ENCODE data around the gene UTS2R. TPM values are rescaled to one million over a fixed set of nuclear protein-coding genes. Genes with fewer than 3 reads are reported as not detected.
"Not testable (repeated sequence)": the region's sequence is repeated elsewhere in the genome, so short reads cannot be mapped to it uniquely, and the experiment has no call there.

The UTS2R gene
- polyA plus RNA-seq, 4 donors = 0.06 TPM; not detected in 3

DNA sequence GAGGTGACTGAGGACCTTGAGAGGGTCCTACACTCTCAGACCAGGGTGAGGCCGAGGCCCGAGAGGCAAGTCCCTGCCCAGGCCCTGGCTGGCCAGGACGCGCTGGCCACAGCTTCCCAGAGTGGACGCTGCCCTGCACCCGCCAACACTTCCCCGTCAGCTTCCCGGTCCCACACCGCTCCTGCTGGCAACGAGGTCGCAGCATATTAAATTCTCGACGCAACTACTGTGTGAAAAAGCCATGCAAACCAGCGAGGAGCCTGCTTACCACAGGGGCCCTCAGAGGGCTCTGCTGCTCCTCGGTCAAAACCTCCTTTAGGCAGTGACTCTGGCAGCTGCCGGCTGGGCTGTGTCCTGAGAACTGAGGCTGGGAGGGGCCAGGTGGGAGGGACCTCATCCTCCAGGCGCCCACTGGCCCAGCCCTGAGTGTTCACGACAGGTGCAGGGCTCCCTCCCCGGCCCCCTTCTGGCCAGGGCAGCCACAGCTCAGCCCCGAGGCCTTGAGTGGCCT is 14.7 kb upstream of the UTS2R start:
- no peak for FAIRE-seq
- H3K36me3 ChIP-seq (ENCODE audit: control insufficient read depth in 3 of 3, insufficient read depth in 2 of 3, low read depth in 1 of 3, low read length in 3 of 3) = no peaks in the 10 kb centered on the region
- 31 to 52% (median 41%) methylated on average over 19 to 20 of the region's 20 CpGs for WGBS, 3 donors
- no peaks in the 10 kb centered on the region for H3K9me3 ChIP-seq (ENCODE audit: control insufficient read depth in 2 of 2, insufficient read depth in 1 of 2, low read depth in 1 of 2, low read length in 1 of 2)
- no peak overlapping the region for H3K27ac ChIP-seq (ENCODE audit: low read depth in 1 of 3, low read length in 2 of 3)
- no peak for DNase-seq
- peaks cover 0 to 1% (median 0%) of the 10 kb centered on the region in 3 donors for H3K4me1 ChIP-seq (ENCODE audit: control insufficient read depth in 3 of 3, insufficient read depth in 2 of 3, low read depth in 1 of 3, low read length in 2 of 3)
- no peak overlapping the region for H3K4me3 ChIP-seq (ENCODE audit: low read depth in 1 of 3, low read length in 3 of 3)
- peaks cover 0 to 22% (median 6%) of the 10 kb centered on the region in 3 donors for H3K27me3 ChIP-seq (ENCODE audit: control insufficient read depth in 3 of 3, insufficient read depth in 3 of 3, low read length in 3 of 3)

DNA sequence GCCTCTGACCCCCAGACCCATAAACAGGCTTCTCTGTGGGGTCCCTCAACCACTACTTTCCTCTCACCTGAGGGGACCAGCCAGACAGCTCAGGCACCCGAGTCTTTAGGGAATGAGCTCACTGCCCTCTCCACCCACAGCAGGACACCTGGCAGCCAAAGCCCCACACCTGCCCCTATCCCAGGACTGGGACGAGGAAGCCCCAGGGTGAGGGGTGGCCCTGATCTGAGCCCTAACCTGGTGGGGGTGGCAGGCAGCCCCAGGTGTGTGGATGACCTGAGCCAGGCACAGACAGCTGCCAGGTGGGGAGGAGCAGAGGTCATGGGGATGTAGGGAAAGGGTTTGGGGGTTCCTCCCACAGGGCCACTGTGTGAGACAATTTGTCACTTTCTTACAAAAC is 14.2 kb upstream of the UTS2R start:
- 26 to 50% (median 28%) methylated on average over 2 of the region's 2 CpGs for WGBS, 3 donors
- DNase-seq = no peak
- FAIRE-seq = no peak

GRCh38 chr17:82358465-82359350 is 12.9 kb upstream of the UTS2R start, which contains the start of gene TEX19:
TSS of gene TEX19 (plus strand) at chr17:82359247. CDS start at chr17:82362151, 2,904 bp downstream.
- FAIRE-seq = no peak
- Histone ChIP-seq H3K4me1 (ENCODE audit: control insufficient read depth in 3 of 3, insufficient read depth in 2 of 3, low read depth in 1 of 3, low read length in 2 of 3) (no peaks in the 10 kb centered on the region), H3K36me3 (ENCODE audit: control insufficient read depth in 3 of 3, insufficient read depth in 2 of 3, low read depth in 1 of 3, low read length in 3 of 3) (no peaks in the 10 kb centered on the region), H3K27ac (ENCODE audit: low read depth in 1 of 3, low read length in 2 of 3) (no peak within 1 kb of the TSS), H3K27me3 (ENCODE audit: control insufficient read depth in 3 of 3, insufficient read depth in 3 of 3, low read length in 3 of 3) (peaks cover 0 to 22% (median 6%) of the 10 kb centered on the region in 3 donors), H3K4me3 (ENCODE audit: low read depth in 1 of 3, low read length in 3 of 3) (no peak within 1 kb of the TSS), H3K9me3 (ENCODE audit: control insufficient read depth in 2 of 2, insufficient read depth in 1 of 2, low read depth in 1 of 2, low read length in 1 of 2) (no peaks in the 10 kb centered on the region)
- no peak for DNase-seq
- WGBS, 3 donors = 60 to 68% (median 64%) methylated on average over 21 of the region's 21 CpGs

More for the DNA sequence above, 14.2 kb upstream of the UTS2R start:
- Histone ChIP-seq H3K4me3 (ENCODE audit: low read depth in 1 of 3, low read length in 3 of 3) (no peak overlapping the region), H3K27me3 (ENCODE audit: control insufficient read depth in 3 of 3, insufficient read depth in 3 of 3, low read length in 3 of 3) (peaks cover 0 to 22% (median 6%) of the 10 kb centered on the region in 3 donors), H3K9me3 (ENCODE audit: control insufficient read depth in 2 of 2, insufficient read depth in 1 of 2, low read depth in 1 of 2, low read length in 1 of 2) (no peaks in the 10 kb centered on the region), H3K4me1 (ENCODE audit: control insufficient read depth in 3 of 3, insufficient read depth in 2 of 3, low read depth in 1 of 3, low read length in 2 of 3) (no peaks in the 10 kb centered on the region), H3K36me3 (ENCODE audit: control insufficient read depth in 3 of 3, insufficient read depth in 2 of 3, low read depth in 1 of 3, low read length in 3 of 3) (no peaks in the 10 kb centered on the region), H3K27ac (ENCODE audit: low read depth in 1 of 3, low read length in 2 of 3) (no peak overlapping the region)

- not testable (repeated sequence) for FAIRE-seq, DNase-seq
- H3K27me3 ChIP-seq (ENCODE audit: control insufficient read depth in 3 of 3, insufficient read depth in 3 of 3, low read length in 3 of 3) = peaks cover 0 to 22% (median 6%) of the 10 kb centered on the region in 3 donors
Measured at GRCh38 chr17:82359451-82360074, 12.0 kb upstream of the UTS2R start.

DNA sequence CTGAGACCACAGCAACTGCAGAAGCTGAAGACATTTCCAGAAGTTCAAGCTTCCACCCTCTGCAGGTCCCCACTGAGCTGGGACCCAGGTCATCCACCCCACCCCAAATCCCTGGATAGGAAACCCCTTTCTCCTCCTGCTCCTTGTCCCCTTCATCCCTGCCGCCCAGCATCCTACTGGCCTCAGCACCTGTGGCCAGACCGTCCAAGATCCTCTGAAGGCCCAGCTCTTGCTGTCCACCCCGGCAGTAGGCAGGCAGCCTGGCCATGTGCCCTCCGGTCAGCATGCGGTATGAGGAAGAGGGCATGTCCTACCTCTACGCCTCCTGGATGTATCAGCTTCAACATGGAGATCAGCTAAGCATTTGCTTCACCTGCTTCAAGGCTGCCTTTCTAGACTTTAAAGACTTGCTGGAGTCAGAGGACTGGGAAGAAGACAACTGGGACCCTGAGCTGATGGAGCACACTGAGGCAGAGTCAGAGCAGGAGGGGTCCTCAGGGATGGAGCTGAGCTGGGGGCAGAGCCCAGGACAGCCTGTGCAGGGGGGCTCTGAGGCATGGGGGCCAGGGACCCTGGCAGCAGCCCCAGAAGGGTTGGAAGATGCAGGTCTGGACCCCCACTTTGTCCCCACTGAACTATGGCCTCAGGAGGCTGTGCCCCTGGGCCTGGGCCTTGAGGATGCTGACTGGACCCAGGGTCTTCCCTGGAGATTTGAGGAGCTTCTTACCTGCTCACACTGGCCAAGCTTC is 9.5 kb upstream of the UTS2R start:
- Histone ChIP-seq H3K4me1 (ENCODE audit: control insufficient read depth in 3 of 3, insufficient read depth in 2 of 3, low read depth in 1 of 3, low read length in 2 of 3) (peaks cover 0 to 6% (median 0%) of the 10 kb centered on the region in 3 donors), H3K27me3 (ENCODE audit: control insufficient read depth in 3 of 3, insufficient read depth in 3 of 3, low read length in 3 of 3) (peaks cover 0 to 13% (median 6%) of the 10 kb centered on the region in 3 donors), H3K27ac (ENCODE audit: low read depth in 1 of 3, low read length in 2 of 3) (no peak overlapping the region), H3K9me3 (ENCODE audit: control insufficient read depth in 2 of 2, insufficient read depth in 1 of 2, low read depth in 1 of 2, low read length in 1 of 2) (no peaks in the 10 kb centered on the region), H3K36me3 (ENCODE audit: control insufficient read depth in 3 of 3, insufficient read depth in 2 of 3, low read depth in 1 of 3, low read length in 3 of 3) (no peaks in the 10 kb centered on the region), H3K4me3 (ENCODE audit: low read depth in 1 of 3, low read length in 3 of 3) (no peak overlapping the region)
- WGBS, 3 donors = 88 to 93% (median 92%) methylated on average over 6 of the region's 6 CpGs
- DNase-seq (no peak), FAIRE-seq (no peak)

More at GRCh38 chr17:82359451-82360074, 12.0 kb upstream of the UTS2R start:
- 71 to 81% (median 76%) methylated on average over 1 of the region's 1 CpG for WGBS, 3 donors
- not testable (repeated sequence) for H3K36me3 ChIP-seq (ENCODE audit: control insufficient read depth in 3 of 3, insufficient read depth in 2 of 3, low read depth in 1 of 3, low read length in 3 of 3); H3K4me3 ChIP-seq (ENCODE audit: low read depth in 1 of 3, low read length in 3 of 3); H3K9me3 ChIP-seq (ENCODE audit: control insufficient read depth in 2 of 2, insufficient read depth in 1 of 2, low read depth in 1 of 2, low read length in 1 of 2); H3K4me1 ChIP-seq (ENCODE audit: control insufficient read depth in 3 of 3, insufficient read depth in 2 of 3, low read depth in 1 of 3, low read length in 2 of 3); H3K27ac ChIP-seq (ENCODE audit: low read depth in 1 of 3, low read length in 2 of 3)

- Histone ChIP-seq H3K4me3 (ENCODE audit: low read depth in 1 of 3, low read length in 3 of 3) (no peak overlapping the region), H3K27me3 (ENCODE audit: control insufficient read depth in 3 of 3, insufficient read depth in 3 of 3, low read length in 3 of 3) (peaks cover 0 to 14% (median 3%) of the 10 kb centered on the region in 3 donors), H3K27ac (ENCODE audit: low read depth in 1 of 3, low read length in 2 of 3) (no peak overlapping the region), H3K9me3 (ENCODE audit: control insufficient read depth in 2 of 2, insufficient read depth in 1 of 2, low read depth in 1 of 2, low read length in 1 of 2) (no peaks in the 10 kb centered on the region), H3K4me1 (ENCODE audit: control insufficient read depth in 3 of 3, insufficient read depth in 2 of 3, low read depth in 1 of 3, low read length in 2 of 3) (peaks cover 0 to 9% (median 0%) of the 10 kb centered on the region in 3 donors), H3K36me3 (ENCODE audit: control insufficient read depth in 3 of 3, insufficient read depth in 2 of 3, low read depth in 1 of 3, low read length in 3 of 3) (no peaks in the 10 kb centered on the region)
- WGBS, 3 donors = 77 to 79% (median 77%) methylated on average over 6 of the region's 6 CpGs
- FAIRE-seq (no peak), DNase-seq (no peak)
Measured at GRCh38 chr17:82365606-82366295, 5.8 kb upstream of the UTS2R start.

DNA sequence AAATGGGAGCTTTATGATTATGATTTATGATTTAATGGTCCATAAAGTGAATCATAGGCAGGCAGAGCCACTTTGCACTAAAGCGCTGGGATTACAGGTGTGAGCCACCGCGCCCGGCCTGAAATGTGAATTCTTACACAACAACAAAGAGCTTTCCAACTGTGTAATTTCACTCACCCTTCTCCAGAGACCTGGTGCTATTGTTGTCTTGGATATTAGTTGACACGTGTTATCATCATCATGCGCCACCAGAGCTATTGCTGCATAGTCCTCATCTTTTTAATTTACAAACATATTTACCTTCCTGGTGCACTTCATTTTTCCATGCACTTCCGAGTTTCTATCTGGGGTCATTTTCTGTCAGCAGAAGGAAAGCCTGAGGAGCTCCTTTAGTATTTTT is 4.8 kb upstream of the UTS2R start:
- peaks cover 6 to 21% (median 7%) of the 10 kb centered on the region in 3 donors for H3K27me3 ChIP-seq (ENCODE audit: control insufficient read depth in 3 of 3, insufficient read depth in 3 of 3, low read length in 3 of 3)
- no peaks in the 10 kb centered on the region for H3K36me3 ChIP-seq (ENCODE audit: control insufficient read depth in 3 of 3, insufficient read depth in 2 of 3, low read depth in 1 of 3, low read length in 3 of 3)
- no peak overlapping the region for H3K4me3 ChIP-seq (ENCODE audit: low read depth in 1 of 3, low read length in 3 of 3)
- peak; percentile 60 to 63 for DNase-seq
- no peak overlapping the region for H3K27ac ChIP-seq (ENCODE audit: low read depth in 1 of 3, low read length in 2 of 3)
- no peak for FAIRE-seq
- peaks cover 0 to 15% (median 3%) of the 10 kb centered on the region in 3 donors for H3K4me1 ChIP-seq (ENCODE audit: control insufficient read depth in 3 of 3, insufficient read depth in 2 of 3, low read depth in 1 of 3, low read length in 2 of 3)
- WGBS, 3 donors = 18 to 60% (median 40%) methylated on average over 7 of the region's 7 CpGs
- H3K9me3 ChIP-seq (ENCODE audit: control insufficient read depth in 2 of 2, insufficient read depth in 1 of 2, low read depth in 1 of 2, low read length in 1 of 2) = no peaks in the 10 kb centered on the region
